ENCODE results near the gene FKBP14. TPM values are rescaled to one million over a fixed set of nuclear protein-coding genes. Genes with fewer than 3 reads are reported as not detected.

Gene FKBP14
- total and polyA plus RNA-seq, 9 of the 15 experiments (the other 6 are each of a cell fraction or from before 2014, with no cell fraction given): 5.3 to 27.9 (median 14.3) TPM

- TF ChIP-seq ZNF398 (CRISPR knock-in tag; IDR thresholded peaks at IDR 0.05) (no peak), ARID1B (IDR thresholded peaks at IDR 0.05) (peak; percentile 33; the same call in 1 of the 2 replicates), ZNF511 (CRISPR knock-in tag; IDR thresholded peaks at IDR 0.05) (0 out of 2 replicates have a peak, but pooled peaks have one; percentile 37), L3MBTL2 (IDR thresholded peaks at IDR 0.05) (peak; percentile 37; the same call in 1 of the 2 replicates), FOXA1 (IDR thresholded peaks at IDR 0.05; ENCODE audit: borderline replicate concordance) (no peak), ZBTB11 (CRISPR knock-in tag; IDR thresholded peaks at IDR 0.05) (peak in 1 of 3 experiments; percentile 45; a peak in 1 of 6 replicates), PHB2 (IDR thresholded peaks at IDR 0.05; ENCODE audit: low read depth) (no peak), FOXM1 (IDR thresholded peaks at IDR 0.05; ENCODE audit: low read depth) (peak; percentile 99), FOXM1 (CRISPR knock-in tag; IDR thresholded peaks at IDR 0.05; ENCODE audit: low read depth) (no peak), XRCC5 (IDR thresholded peaks at IDR 0.05; ENCODE audit: low read depth, low read length) (peak; percentile 85), SUPT5H (IDR thresholded peaks at IDR 0.05) (peak; percentile 83), ZBTB7A (IDR thresholded peaks at IDR 0.05; ENCODE audit: borderline replicate concordance, control insufficient read depth, low read depth, low read length) (peak; percentile 49; the same call in 1 of the 2 replicates), ZNF444 (CRISPR knock-in tag; IDR thresholded peaks at IDR 0.05) (no peak), GTF2E2 (tag; IDR thresholded peaks at IDR 0.05) (no peak), ZNF316 (IDR thresholded peaks at IDR 0.05) (no peak), CBX8 (IDR thresholded peaks at IDR 0.05; ENCODE audit: borderline replicate concordance, extremely low read depth, low read depth, low read length, poor library complexity, severe bottlenecking) (no peak), CEBPZ (IDR thresholded peaks at IDR 0.05; ENCODE audit: borderline replicate concordance, low read depth, low read length) (peak; percentile 34; the same call in 1 of the 2 replicates)
Observed at GRCh38 chr7:30026229-30027064, at the start of gene FKBP14 (continued).
